Stomach (tissue), 9 donors: ENCODE results near the gene STAT5A. TPM values are rescaled to one million over a fixed set of nuclear protein-coding genes. Genes with fewer than 3 reads are reported as not detected.

Experiments
- DNase-seq, 2 donors: peaks; one replicate each; pipeline versions ENCODE4 v3.0.0 to v3.0.0-alpha.2; 2013 to 2019
- H3K27ac ChIP-seq, 5 donors: fragments of 200-600 bp in 4 of 5; sonication (generic) in 4 of 5; one replicate each; pipeline ENCODE4 v1.5.1; 2013 to 2019; ENCODE audit warnings: mild to moderate bottlenecking in 1 of 5, moderate library complexity in 1 of 5
- H3K27me3 ChIP-seq, 3 donors: fragments of 200-600 bp; sonication (generic); one replicate each; pipeline ENCODE4 v1.5.1; 2017 to 2019; ENCODE audit warnings: mixed run types in 1 of 3
- H3K36me3 ChIP-seq, 4 donors: fragments of 200-600 bp; sonication (generic); 1 replicate in 3 of 4; 2 replicates in 1 of 4; pipeline ENCODE4 v1.5.1; 2016 to 2019
- H3K4me1 ChIP-seq, 4 donors: fragments of 200-600 bp; sonication (generic); one replicate each; pipeline ENCODE4 v1.5.1; 2016 to 2019
- H3K4me3 ChIP-seq, 4 donors: fragments of 200-600 bp; sonication (generic) in 3 of 4; one replicate each; pipeline ENCODE4 v1.5.1; 2016 to 2019; ENCODE audit warnings: mild to moderate bottlenecking in 1 of 4
- H3K9me3 ChIP-seq, 4 donors: fragments of 200-600 bp; sonication (generic); one replicate each; pipeline ENCODE4 v1.5.1; 2016 to 2019
- EP300 ChIP-seq: sonication (generic); formaldehyde crosslinking; IDR thresholded peaks from one replicate; pipeline ENCODE4 v1.6.1; 2017; ENCODE audit warnings: antibody characterized with exemption
- POLR2A ChIP-seq, 4 donors: fragments of 450-650 bp; IDR thresholded peaks; one replicate each; pipeline ENCODE4 v1.6.1; 2016; ENCODE audit warnings: antibody characterized with exemption in 4 of 4, control low read depth in 2 of 4, mild to moderate bottlenecking in 1 of 4, moderate library complexity in 1 of 4
- POLR2AphosphoS5 ChIP-seq, 3 donors: sonication (generic); formaldehyde crosslinking; IDR thresholded peaks; one replicate each; pipeline ENCODE4 v1.6.1; 2016; ENCODE audit warnings: antibody characterized with exemption in 3 of 3
- WGBS, 5 donors: extraction: QIAGEN DNeasy Blood & Tissue Kit in 3 of 5; methylation state at CpG; one replicate each; pipeline versions ENCODE4 v1.1.5 to v1.1.7; 2013 to 2018; 5-methylcytosine and 5-hydroxymethylcytosine counted together
- intact Hi-C: fragments of 100-400 bp; cut with DNase I; formaldehyde crosslinking; loops from one replicate; pipeline ENCODE4 v1.15.1; 2023; ENCODE audit warnings: low total_unique reads
- polyA plus RNA-seq, 3 donors: library from polyadenylated mRNA; stranded (reverse); fragments of 200-250 nt; gene quantifications; one replicate each; pipeline ENCODE4 v1.2.3, GENCODE V29; 2013
- total RNA-seq, 5 donors: library from RNA; depleted of rRNA; stranded (reverse); fragments of >200 nt; gene quantifications; one replicate each; pipeline versions ENCODE4 v1.1.0 to v1.2.3, GENCODE V29; 2014 to 2016
- TF ChIP-seq, protein P1 (sequence below), 7 experiments: fragments of 450-650 bp in 4 of 7; fragments of 200-600 bp in 3 of 7; sonication (generic) in 3 of 7; IDR thresholded peaks; one replicate each; pipeline ENCODE4 v1.5.1; 2016 to 2019; ENCODE audit warnings: antibody characterized with exemption in 7 of 7, control low read depth in 2 of 7, mild to moderate bottlenecking in 1 of 7
- donor health status: healthy with polysubstance abuse.
- donor health status: Bipolar disorder and iron deficiency.
- donor health status: healthy.

STAT5A gene
- total and polyA plus RNA-seq, 8 donors, result 9.6 to 81.7 (median 16.6) TPM

DNA sequence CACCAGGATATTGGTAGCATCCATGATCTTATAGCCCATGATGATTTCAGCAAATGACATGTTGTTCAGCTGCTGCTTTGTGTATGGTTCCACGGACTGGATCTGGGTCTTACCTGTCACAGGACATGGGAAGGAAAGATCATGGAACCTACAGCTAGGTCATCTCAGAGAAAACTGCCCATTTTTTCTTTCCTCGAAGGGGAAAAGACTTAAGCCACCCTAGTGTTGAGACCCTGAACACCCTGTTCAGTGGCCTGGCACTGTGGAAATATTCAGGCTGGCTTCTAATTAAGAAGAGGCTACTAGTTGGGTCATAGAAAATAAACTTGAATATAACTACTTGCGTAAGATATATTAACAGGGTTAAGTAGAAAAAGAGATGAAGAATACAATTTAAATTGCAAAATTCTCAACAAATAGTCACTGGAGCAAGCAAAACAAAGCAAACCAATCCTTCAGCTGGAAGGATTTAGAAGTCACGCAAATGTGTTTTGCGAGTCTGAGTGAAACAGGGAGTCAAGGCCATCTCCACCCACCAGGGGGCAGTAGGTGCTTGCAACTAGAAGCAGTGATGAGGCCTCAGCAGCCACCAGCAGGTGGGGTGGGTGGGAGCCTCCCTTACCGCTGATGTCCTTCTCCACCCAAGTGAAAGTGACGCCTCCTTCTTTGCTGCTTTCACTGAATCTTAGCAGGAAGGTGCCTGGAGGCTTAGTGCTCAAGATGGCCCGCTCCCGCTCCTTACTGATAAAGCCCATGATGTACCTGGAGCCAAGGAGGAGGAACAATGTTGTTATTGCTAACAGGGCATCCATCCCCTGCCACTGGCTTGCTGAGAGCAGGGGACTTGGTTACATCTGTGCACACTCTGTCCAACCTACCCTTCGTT is 34.3 kb downstream of the STAT5A start:
- peaks cover 56 to 100% (median 99%) of the 10 kb centered on the region in 4 donors for H3K36me3 ChIP-seq
- TF ChIP-seq, protein P1, sequence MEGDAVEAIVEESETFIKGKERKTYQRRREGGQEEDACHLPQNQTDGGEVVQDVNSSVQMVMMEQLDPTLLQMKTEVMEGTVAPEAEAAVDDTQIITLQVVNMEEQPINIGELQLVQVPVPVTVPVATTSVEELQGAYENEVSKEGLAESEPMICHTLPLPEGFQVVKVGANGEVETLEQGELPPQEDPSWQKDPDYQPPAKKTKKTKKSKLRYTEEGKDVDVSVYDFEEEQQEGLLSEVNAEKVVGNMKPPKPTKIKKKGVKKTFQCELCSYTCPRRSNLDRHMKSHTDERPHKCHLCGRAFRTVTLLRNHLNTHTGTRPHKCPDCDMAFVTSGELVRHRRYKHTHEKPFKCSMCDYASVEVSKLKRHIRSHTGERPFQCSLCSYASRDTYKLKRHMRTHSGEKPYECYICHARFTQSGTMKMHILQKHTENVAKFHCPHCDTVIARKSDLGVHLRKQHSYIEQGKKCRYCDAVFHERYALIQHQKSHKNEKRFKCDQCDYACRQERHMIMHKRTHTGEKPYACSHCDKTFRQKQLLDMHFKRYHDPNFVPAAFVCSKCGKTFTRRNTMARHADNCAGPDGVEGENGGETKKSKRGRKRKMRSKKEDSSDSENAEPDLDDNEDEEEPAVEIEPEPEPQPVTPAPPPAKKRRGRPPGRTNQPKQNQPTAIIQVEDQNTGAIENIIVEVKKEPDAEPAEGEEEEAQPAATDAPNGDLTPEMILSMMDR (IDR thresholded peaks at IDR 0.05), result peak in 6 of 7 experiments; percentile 66 to 100 (median 98)
- TF ChIP-seq EP300 (no peak), POLR2AphosphoS5 (IDR thresholded peaks at IDR 0.05) (peak; percentile 25 to 91 (median 63)), POLR2A (IDR thresholded peaks at IDR 0.05) (no peak)
- H3K4me3 ChIP-seq, result no peak overlapping the region
- intact Hi-C loops, result loop anchor here (5.0 to 10.0 kb wide), 2 partner anchors 80 to 192 kb away; no protein-coding TSS in a partner anchor
- no peaks in the 10 kb centered on the region for H3K27me3 ChIP-seq
- peaks cover 4 to 56% (median 13%) of the 10 kb centered on the region in 4 donors for H3K4me1 ChIP-seq
- DNase-seq, result peak; percentile 97
- no peaks in the 10 kb centered on the region for H3K9me3 ChIP-seq
- WGBS, 5 donors, result 34 to 40% (median 37%) methylated on average over 10 of the region's 10 CpGs
- peak overlapping the region in 3 of 5 donors; percentile 23 to 49 (median 46) for H3K27ac ChIP-seq

DNA sequence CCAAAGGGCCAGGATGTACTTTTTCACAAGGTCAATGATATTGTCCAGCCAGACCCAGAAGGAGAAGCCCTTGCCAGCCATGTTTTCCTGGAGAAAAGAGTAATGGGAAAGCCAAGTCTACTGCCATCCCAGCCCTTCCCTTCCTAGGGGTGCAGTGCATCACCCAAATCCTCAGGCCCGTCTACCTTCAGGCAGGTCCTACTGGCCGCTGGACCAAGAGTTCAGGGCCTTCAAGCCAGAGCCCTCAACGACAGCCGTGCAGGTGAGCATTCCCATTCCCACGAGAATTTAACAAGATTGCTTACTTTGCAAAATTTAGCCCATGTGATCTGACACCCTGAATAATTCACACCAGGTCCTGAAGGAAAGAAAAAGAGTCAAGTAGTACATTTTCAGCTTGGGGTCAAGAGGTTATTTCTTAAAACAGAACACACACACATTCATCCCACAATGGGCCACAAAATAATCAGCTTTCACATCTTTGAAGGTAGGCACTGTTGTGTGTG is 35.0 kb downstream of the STAT5A start:
- no peak overlapping the region for H3K4me3 ChIP-seq
- WGBS, 5 donors, result 71 to 93% (median 80%) methylated on average over 3 to 5 of the region's 5 CpGs
- no peak for TF ChIP-seq POLR2AphosphoS5 (IDR thresholded peaks at IDR 0.05)
- no peak for TF ChIP-seq POLR2A (IDR thresholded peaks at IDR 0.05)
- TF ChIP-seq, protein P1 (IDR thresholded peaks at IDR 0.05), result no peak
- TF ChIP-seq EP300, result no peak
- H3K27ac ChIP-seq, result peak overlapping the region in 3 of 5 donors; percentile 23 to 49 (median 46)
- peaks cover 0 to 53% (median 12%) of the 10 kb centered on the region in 4 donors for H3K4me1 ChIP-seq
- intact Hi-C loops, result loop anchor here (5.0 to 10.0 kb wide), 2 partner anchors 79 to 191 kb away; no protein-coding TSS in a partner anchor
- DNase-seq, result no peak
- peaks cover 49 to 100% (median 99%) of the 10 kb centered on the region in 4 donors for H3K36me3 ChIP-seq
- H3K9me3 ChIP-seq, result no peaks in the 10 kb centered on the region
- no peaks in the 10 kb centered on the region for H3K27me3 ChIP-seq

DNA sequence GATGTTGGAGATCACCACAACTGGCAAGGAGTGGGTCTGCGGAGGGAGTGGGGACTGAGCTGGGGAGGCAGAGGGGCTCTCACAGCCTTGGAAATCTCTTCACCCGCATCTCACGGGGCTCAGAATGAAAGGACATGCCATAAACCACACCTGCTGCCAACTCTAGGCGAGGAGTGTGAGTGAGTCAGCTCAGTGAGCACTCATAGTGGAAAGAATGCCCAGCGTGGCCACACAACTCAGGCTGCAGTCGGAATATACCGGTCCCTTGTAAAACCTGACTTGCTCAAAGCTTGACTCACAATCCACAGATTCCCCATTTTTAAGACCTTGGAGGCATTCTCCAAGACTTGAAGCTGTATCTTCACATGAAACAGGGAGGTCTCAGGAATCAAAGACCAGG is 36.7 kb downstream of the STAT5A start:
- no peak for DNase-seq

More for the DNA sequence above, 36.7 kb downstream of the STAT5A start:
- WGBS, 5 donors, result 72 to 90% (median 80%) methylated on average over 7 of the region's 7 CpGs
- intact Hi-C loops, result loop anchor here (10.0 kb wide), 1 partner anchor 190 kb away; no protein-coding TSS in a partner anchor
- Histone ChIP-seq H3K27me3 (no peaks in the 10 kb centered on the region), H3K27ac (peak overlapping the region in 2 of 5 donors; percentile 30 to 72), H3K9me3 (no peaks in the 10 kb centered on the region), H3K4me3 (no peak overlapping the region), H3K4me1 (peaks cover 14 to 58% (median 26%) of the 10 kb centered on the region in 4 donors), H3K36me3 (peaks cover 36 to 100% (median 99%) of the 10 kb centered on the region in 4 donors)
- no peak for TF ChIP-seq POLR2AphosphoS5 (IDR thresholded peaks at IDR 0.05)
- TF ChIP-seq, protein P1 (IDR thresholded peaks at IDR 0.05), result no peak
- TF ChIP-seq EP300, result no peak
- TF ChIP-seq POLR2A (IDR thresholded peaks at IDR 0.05), result no peak
